GM13977 (cell line): ENCODE data around the gene LILRB3.

Source experiments
- DNase-seq: peaks from one replicate; pipeline ENCODE4 v3.0.0; 2012; ENCODE audit warnings: low spot score
- in situ Hi-C: fragments of 300-500 bp; cut with MboI; formaldehyde crosslinking; loops from one replicate; pipeline ENCODE4 v1.12.0; 2022; ENCODE audit warnings: low sequenced_read_pairs, low pct_unique_long_range_greater_than_20kb, mixed read lengths, inconsistent platforms; ENCODE audit not compliant: unreplicated experiment
- TF ChIP-seq, protein P1 (sequence below): IDR thresholded peaks from 2 replicates; pipeline ENCODE4 v1.5.1; 2012; ENCODE audit warnings: mild to moderate bottlenecking, control low read depth; ENCODE audit not compliant: insufficient read depth; ENCODE audit errors: extremely low read depth, missing control alignments

LILRB3 gene

GRCh38 chr19:54257116-54257480 lies 34.3 kb upstream of the LILRB3 start, which contains the start of gene LILRB5:
LILRB5 (minus strand) TSS chr19:54257273; CDS start chr19:54257193, 80 bp downstream.
- DNase-seq, result no peak
- TF ChIP-seq, protein P1, sequence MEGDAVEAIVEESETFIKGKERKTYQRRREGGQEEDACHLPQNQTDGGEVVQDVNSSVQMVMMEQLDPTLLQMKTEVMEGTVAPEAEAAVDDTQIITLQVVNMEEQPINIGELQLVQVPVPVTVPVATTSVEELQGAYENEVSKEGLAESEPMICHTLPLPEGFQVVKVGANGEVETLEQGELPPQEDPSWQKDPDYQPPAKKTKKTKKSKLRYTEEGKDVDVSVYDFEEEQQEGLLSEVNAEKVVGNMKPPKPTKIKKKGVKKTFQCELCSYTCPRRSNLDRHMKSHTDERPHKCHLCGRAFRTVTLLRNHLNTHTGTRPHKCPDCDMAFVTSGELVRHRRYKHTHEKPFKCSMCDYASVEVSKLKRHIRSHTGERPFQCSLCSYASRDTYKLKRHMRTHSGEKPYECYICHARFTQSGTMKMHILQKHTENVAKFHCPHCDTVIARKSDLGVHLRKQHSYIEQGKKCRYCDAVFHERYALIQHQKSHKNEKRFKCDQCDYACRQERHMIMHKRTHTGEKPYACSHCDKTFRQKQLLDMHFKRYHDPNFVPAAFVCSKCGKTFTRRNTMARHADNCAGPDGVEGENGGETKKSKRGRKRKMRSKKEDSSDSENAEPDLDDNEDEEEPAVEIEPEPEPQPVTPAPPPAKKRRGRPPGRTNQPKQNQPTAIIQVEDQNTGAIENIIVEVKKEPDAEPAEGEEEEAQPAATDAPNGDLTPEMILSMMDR, result no peak
- in situ Hi-C loops, result no loop called here

- DNase-seq, result no peak
- TF ChIP-seq, protein P1, result no peak
- in situ Hi-C loops, result no loop called here
Observed at GRCh38 chr19:54256250-54257115, 33.7 kb upstream of the LILRB3 start.

DNA sequence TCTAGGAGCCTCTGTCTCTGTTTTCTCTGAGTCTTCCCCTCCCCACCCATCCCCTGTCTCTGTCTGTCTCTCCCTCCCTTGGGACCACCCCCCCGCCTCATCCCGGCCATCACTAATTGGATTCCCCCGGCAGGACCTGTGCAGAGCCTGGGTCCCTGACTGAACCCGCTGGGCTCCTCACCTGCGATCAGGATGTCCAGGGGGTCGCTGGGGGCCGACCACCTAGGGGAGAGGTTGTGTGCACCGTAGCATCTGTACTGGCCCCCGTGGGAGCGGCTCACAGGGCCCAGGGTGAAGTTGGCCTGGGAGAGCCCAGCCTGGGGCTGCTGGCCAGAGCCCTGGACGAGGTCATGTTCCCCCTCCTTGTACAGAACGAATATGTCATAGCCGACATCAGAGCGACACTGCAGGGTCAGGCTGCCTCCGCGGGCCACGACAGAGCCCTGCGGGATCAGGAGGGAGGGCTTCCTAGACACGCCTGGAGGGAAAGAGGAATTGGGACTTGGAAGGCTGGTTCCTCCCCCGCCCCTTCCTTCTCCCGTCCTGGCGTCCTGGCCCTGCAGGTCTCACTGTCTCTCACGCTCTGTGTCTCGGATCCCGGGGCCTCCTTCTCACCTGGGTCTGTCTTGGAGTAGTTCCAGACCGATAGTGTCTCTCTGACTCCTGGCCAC lies 32.4 kb upstream of the LILRB3 start:
- in situ Hi-C loops, result no loop called here
- no peak for DNase-seq
- TF ChIP-seq, protein P1, result no peak

DNA sequence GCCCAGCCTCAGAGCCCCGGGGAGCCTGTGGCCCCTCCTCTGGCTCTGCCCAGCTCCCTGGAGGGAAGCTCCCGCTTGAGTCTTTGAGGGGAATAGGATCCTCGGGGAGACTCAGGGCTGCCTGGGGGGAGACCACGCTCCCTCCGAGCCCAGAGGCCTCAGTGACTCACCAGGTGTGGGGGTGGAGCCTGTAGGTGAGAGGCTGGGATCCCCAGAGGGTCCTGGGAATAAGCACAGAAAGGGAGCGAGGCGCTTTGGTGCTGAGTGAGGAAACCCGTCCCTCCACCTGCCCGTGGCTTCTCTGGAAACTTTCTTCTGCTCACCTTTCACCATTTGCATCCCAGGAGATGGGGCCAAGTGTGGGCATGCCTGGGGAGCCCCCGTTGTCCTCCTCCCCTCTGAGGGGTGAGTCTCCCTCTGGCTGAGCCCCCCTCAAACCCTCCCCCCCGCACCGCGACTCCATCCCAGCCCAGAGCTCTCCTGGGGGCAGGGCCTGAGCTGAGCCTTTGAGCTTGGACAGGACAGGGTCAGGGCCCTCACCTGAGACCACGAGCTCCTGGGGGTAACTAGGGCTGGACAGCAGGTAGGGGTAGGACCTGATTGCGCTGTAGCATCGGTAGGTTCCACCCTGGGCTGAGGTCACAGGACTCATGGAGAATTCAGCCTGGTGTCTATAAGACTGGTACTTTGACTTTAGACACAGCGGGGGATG lies 31.5 kb upstream of the LILRB3 start:
- TF ChIP-seq, protein P1, result no peak
- in situ Hi-C loops, result no loop called here
- no peak for DNase-seq

- TF ChIP-seq, protein P1, result no peak
- in situ Hi-C loops, result no loop called here
- DNase-seq, result no peak
Observed at GRCh38 chr19:54253331-54254194, 30.8 kb upstream of the LILRB3 start.

DNA sequence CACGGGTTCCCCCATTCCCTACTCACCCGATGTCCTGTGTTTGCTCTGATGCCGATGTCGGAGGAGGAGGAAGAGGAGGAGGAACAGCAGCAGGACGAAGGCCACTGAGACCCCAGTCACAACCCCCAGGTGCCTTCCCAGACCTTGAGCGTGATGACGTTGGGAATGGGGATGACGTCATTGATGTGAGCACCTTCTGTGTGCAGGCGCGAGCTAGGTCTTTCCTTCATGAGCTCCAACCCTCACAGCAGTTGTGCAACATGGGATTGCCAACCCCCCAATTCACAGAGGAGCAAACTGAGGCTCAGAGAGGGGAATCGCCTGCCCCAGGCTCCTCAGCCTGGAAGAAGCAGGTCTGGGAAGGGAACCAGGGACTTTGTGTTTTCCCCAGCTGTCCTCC lies 30.0 kb upstream of the LILRB3 start:
- DNase-seq, result no peak
- in situ Hi-C loops, result no loop called here
- TF ChIP-seq, protein P1, result no peak
